ENCODE results near the gene BMPR1B.

The BMPR1B gene

DNA sequence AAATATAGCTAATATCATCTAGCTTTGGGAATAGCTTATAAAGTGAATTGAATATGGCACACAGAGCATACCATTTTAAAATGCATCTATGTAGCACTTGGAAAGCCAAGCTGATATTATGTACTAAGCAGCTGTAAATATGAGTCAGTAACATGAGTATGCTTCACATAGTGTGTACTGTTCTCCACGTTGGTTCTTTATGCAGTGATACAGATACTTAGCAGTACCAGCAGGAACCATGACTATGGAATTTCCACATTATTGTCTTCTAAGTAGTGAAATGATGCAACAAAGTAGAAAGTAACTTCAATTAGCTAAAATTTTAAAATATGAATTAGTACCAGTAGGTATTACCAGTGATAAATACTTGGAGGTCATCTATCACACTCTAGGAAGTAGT, 320.1 kb downstream of the BMPR1B start:
- in situ Hi-C loops (cut with MboI; ENCODE audit: low sequenced_read_pairs): no loop called here

DNA sequence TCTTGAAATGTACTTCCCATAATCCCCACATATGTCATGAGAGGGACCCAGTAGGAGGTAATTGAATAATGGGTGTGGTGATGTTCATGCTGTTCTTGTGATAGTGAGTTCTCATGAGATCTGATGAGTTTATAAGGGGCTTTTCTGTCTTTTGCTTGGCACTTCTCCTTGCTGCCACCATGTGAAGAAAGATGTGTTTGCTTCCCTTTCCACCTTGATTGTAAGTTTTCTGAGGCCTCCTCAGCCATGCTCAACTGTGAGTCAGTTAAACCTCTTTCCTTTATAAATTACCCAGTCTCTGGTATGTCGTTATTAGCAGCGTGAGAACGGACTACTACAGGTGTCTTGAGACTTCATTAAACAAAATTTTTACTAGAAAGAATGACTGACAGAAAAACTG, 323.2 kb downstream of the BMPR1B start:
- in situ Hi-C loops (cut with MboI; ENCODE audit: low sequenced_read_pairs): no loop called here

DNA sequence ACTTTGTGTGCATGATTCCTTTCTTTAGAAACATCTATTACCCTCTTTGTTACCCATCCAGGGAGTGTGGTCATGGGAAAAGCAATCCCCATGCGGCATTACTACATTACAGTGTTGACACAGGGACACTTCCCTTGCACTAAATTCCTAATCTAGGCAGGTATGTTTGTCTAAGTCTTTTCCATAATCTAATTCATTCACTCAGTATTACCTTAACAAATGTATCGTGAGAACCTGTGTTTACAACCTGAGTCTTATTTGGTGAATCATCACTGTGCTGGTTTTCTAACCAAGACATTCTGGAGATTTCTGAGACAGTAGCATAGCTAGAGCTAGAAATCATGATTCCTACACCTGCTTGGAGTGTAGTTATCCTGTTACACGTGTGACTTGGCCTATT, 326.8 kb downstream of the BMPR1B start:
- in situ Hi-C loops (cut with MboI; ENCODE audit: low sequenced_read_pairs): no loop called here

DNA sequence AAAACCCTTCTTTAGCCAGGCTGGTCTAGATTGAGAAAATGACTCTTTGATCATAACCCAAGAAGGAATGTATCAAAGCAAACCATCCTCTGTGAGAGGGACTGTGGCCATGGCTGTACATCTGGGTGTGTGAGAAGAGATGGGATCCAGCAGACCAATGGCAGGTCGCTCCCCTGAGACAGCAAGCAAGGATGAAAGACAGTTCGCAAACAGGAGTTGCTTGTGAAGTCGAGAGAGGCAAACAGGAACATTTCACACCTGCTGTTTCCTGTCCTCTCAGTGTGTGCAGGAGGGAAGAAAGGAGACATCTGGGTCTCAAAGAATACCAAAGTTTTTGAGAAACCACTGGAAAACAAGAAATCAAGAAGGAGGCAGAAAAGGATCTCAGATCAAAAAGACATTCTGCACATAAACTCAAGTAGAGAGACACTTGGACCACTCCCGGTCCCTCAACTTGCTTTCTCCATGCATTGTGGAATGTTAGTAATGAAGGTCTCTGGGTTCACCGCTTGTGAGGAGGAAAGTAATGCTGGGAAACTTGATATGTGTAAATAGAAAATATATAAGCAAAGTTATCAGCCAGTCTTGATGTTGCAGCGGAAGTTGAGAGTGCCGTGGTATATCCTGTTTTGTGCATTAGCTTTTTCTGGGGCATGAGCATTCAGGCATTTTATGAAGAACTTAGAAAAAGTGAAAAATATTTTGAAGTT, 327.5 kb downstream of the BMPR1B start:
- in situ Hi-C loops (cut with MboI; ENCODE audit: low sequenced_read_pairs): no loop called here

DNA sequence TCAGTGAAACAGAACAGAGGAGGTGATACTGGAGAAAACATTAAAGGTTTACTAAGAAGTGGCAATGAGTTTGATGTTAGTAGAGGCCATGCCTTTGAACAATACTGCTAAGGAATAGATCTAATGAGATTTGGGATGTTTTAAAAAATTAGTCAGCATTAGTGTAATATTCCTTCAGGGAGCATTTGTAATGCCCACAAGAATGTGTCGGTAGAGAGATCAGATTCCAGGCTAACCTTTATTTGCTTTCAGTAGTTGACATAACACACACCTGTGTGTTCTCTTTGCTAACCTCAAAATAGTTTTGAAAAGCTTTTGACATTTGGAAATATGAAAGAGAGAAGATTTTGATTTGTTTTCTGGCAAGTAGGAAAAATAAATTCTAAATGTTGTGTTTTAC, 328.8 kb downstream of the BMPR1B start:
- in situ Hi-C loops (cut with MboI; ENCODE audit: low sequenced_read_pairs): no loop called here

DNA sequence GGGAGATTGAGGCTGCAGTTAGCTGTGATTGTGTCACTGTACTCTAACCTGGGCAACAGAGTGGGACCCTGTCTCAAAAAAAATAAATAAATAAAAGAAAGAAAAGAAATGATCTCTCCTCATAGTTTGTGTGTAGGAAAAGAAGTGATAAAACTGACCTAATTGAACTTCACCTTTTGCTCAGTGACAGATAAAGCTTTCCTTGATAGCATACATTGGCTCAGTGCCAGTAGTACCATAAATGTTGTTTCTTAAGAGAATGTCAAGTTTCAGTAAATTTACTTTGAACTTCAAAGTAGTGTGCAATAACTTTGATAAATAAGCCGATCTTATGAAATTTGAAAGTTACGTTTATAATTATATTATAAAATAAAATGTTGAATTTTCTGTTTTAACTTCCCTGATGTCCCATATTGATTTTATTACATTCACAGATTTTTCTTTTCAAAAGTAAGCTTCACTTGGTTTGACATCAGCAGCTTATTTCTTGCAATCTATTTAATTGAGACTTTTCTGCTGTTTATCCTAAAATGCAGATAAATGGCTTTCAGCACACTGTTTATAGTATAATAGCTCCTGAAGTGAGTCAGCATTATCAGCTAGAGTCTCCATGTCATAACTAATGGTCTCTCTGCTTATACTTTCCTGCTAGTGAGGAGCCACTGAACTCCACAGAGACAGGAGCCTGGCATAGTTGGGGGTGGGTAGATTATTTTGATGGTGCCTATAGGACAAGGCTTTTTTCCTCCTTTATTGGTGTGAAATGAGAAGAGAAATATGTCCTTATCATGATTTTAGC, 330.1 kb downstream of the BMPR1B start:
- in situ Hi-C loops (cut with MboI; ENCODE audit: low sequenced_read_pairs): no loop called here

DNA sequence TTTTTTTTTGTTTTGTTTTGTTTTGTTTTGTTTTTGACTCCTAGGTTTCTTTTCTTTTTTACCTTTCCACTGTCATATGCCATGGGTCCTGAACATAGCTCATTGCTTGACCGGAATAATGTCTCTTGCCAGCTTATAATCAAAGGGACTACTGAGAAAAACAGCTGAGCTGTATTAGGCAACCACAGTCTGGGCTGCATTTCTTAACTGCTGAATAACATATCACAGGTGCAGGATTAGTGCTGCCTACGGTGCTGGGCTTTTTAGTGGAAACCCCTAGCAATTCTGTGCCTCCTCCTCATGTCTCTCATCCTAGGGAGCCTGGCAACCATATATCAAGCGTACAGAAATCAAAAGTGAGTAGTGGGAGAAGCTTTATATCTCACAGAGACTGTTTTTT, 333.5 kb downstream of the BMPR1B start:
- in situ Hi-C loops (cut with MboI; ENCODE audit: low sequenced_read_pairs): no loop called here

DNA sequence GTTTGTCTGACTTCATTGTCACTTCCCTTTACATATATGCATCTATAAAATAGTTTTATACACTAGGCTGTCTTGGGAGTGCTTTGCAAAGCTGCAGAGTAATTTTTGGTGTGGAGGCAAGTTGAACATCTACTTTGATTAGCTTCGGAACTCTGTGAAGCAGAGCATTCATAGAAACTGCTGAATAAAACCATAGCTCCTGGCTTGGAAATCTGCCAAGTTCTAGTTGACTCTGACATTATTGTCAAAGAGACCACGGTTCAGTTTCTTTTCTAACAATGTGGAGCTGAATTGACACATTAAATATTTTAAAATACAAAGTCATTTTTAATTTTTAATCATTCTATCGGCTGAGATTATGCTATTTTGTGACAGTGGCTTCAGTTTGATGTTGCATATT, 335.0 kb downstream of the BMPR1B start:
- in situ Hi-C loops (cut with MboI; ENCODE audit: low sequenced_read_pairs): no loop called here

DNA sequence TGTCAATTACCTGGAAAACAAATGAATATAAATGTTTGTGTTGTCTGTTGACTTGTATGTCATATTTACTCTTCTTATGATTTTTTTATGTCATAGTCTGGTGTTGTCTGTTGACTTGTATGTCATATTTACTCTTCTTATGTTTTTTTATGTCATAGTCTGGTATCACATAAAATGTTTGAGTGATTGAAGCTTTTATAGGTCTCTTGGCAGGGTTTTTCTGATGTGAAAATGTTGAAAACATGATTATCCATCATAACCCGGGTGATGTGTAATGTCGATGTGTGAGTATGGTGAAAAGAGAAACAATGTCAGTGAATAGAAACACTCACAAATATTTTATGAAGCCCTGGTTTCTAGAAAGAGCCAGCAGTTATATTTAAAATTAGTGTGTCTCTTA, 335.7 kb downstream of the BMPR1B start:
- in situ Hi-C loops (cut with MboI; ENCODE audit: low sequenced_read_pairs): no loop called here

DNA sequence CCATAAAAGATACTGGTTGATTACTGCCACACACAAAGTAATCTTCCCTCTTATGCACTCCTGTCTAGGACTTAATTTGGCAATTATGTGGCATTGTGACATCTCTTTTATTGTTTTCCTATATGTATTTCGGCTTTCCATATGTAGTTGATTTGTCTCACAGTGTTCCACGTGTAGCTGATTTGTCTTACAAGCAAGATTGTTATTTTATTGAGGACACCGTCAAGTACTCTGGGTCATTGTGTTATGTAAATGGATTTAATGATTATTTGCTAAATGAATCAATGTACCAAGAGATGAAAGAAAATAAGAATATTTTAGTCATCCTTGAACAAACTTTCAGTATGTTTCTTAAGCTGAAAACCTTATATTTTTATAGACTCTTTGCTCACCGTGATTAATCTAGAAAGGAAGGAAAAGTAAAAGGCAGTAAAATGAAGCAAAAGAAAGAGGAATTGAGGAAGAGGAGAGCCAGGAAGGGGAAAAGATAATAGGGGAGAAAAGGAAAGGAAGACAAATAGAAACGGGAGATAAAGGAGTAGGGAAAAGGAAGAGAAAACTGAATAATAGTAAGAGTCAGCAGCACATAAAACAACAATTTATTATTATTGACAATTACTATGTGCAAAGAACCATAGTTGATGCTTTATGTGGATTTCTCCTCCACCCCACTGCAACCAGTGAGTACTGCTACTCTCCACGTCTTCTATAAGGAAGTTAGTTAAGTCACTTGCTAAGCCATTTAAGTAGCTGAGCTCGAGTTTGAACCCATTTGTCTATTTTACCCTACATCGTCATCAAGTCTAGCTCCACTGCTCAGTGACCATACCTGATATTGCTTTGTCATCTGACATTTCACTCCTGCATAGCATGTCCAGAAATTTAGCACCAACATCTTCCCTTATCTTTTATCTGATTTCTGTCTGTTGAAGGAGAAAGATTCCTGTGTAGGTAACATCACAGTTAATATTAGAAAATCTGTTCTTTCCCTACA, 336.5 kb downstream of the BMPR1B start:
- in situ Hi-C loops (cut with MboI; ENCODE audit: low sequenced_read_pairs): no loop called here

DNA sequence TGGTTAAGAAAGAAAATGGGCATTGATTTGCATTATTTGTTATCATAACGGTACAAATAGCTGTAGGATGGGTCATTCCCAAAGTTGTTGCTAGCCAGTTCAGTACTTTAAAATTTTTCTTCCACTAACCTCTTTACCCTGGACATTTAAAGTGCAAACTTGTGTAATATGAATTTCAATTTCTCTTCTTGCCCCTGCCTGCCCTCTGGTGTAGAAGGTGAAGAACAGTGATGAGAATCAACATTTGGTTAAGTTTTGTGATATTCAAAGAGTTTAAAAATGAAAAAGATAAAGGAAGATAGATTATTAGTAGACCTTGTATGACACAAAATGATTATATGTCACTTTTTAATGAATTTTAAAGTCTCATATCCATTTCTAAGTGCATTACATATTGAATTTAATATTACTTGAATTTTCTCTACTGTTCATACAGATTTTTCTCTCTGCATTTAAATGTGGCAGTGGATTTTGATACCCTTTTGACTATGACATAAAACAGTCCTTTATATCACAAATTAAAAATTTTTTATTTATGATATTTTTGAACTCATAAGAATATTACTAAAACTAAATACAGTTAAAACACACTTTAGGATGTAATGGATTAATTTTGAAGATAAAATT, 337.7 kb downstream of the BMPR1B start:
- in situ Hi-C loops (cut with MboI; ENCODE audit: low sequenced_read_pairs): no loop called here

DNA sequence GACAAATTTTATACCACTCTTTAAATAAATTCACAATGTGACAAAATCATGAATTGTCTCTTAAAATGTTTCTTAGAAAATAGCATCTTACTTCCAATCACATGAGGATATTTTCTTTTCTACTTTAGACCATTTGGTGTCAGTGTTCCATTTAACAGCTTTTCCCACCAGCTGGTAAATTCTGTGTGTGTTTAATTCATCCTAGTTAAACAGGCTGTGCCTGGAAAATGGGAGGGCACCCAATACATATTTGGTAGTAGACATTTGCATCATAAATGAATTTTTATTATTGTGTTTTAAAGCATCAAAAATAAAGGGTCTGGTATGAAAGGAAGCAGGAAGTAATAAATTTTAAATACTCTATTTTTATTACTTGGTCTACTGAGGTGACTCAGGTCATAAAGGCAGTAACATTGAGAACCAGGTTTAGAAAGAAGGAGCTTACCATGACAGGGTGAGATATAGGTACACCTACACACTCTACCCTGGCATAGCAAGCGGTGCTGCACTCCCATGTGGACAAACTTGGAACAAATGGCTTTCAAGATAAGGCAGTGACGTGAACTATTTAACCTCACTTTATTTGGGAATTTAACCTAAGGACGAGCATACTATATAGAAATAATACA, 344.5 kb downstream of the BMPR1B start:
- in situ Hi-C loops (cut with MboI; ENCODE audit: low sequenced_read_pairs): no loop called here

DNA sequence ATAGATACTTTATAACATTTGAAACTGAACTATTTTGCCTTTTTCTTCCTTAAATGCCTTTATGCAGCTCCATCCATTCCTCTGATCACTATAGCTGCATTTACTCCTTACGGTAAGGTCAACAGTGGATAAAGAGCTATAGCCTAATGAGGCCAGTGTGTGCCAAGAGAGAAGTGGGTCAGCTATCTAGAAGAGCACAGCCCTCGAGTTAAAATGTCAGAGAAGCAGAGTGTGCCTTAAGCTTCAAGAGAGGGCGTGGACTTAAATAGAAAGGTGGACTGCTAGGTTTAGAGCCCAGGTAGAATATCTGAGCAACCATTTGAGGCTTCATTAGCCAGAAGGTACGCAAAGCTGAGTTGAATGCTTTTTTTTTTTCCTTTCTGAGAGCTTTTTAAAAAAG, 347.4 kb downstream of the BMPR1B start:
- in situ Hi-C loops (cut with MboI; ENCODE audit: low sequenced_read_pairs): no loop called here

DNA sequence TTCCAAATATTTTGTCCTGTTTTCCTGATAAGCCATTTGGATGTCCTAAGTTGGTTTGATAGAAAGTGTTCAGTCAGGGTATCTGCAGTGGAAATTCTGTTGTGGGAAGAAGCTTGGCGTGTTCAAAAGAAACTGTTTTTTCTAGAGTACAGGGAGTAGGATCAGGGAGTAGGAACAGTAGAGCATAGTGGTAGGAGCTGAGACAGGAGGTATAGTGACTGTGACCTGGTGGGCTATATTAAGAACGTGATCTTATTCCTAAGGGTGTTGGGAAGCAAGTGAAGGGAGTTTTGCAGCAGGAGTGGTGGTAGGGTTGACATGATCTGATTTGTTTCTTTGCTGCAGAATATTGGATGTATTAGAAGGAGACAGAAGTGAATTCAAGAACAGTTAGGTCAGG, 348.2 kb downstream of the BMPR1B start:
- in situ Hi-C loops (cut with MboI; ENCODE audit: low sequenced_read_pairs): no loop called here

DNA sequence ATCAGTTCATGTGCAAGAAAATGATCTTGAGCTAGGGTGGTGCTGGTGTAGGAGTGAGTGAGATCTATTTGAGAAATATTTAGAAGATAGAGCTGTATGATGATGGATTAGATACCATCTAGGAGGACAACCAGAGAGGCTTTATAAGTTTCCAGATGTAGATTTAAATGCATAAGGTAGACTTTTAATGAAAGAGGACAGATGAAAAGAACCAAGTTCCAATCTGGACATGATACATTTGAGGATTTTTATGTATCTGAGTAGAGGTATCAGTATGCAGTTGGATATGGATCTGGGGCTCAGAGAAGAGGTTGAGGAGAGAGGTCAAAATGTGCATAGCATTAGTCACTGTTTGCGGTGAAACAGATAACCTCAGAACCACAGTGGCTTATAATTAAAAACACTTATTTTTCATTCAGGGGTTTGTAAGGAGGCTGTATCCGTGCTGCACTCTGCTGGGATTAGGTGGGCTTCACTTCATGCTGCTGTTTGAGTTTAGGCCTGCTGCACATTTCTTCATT, 348.7 kb downstream of the BMPR1B start:
- in situ Hi-C loops (cut with MboI; ENCODE audit: low sequenced_read_pairs): no loop called here

DNA sequence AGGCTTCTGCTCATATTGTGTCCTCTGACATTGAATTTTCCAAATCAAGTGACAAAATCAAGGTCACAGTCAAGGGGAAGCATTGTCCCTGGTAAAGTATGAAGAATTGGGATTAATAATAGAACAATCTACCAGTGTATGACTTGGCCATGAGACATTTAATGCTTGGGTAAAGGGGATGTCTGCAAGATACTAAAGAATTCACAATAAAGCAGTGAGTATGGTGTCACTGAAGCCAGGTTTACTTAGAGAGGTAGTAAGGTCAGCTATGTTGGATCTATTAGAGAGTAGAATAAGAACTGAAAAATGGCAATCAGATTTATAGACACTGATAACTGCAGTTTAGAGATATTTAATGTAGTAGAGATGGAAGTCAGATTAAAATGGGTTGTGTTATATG, 349.2 kb downstream of the BMPR1B start:
- in situ Hi-C loops (cut with MboI; ENCODE audit: low sequenced_read_pairs): no loop called here

DNA sequence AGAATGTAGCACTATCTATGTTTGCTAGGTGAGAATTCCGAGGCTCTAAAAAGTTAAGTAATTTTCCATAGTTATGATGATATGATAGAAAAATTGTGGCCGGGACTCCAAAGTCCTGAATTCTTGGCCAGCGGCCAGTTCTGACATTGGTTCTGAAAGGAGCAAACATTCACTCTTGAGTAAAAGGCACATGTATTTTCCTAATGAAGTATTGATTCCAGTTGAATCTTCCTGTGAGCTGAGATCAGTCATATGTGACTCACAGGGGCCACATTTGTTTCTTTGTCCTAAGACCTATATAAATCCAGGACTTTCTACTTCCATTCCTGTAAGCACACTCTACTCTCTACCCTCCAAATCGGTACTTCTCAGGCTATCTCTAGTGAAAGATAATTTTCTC, 349.9 kb downstream of the BMPR1B start:
- in situ Hi-C loops (cut with MboI; ENCODE audit: low sequenced_read_pairs): no loop called here

DNA sequence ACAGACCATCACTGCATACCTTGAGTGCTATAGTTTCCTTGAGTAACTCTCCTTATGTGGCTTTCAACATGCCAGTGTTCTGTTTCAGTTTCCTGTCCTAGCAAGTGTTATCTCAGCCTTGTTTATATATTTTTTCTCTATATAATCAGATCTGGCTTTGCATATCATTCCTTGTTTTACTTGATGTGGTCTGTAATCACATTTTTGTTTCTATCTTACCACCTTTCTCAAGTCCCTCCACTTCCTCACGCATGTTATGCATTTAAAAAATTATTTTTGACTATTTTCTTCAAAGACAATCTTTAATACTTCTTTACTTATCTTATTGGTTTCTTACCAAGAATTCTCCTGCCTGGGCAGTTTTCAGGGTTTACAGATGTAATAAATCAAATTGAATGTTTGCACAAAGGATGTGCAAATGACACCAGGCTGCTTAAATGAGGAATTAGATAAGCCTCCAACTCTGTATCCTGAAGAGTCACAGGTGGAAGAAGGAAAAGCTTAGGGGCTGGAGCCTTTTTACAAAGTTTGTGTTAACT, 351.2 kb downstream of the BMPR1B start:
- in situ Hi-C loops (cut with MboI; ENCODE audit: low sequenced_read_pairs): no loop called here

DNA sequence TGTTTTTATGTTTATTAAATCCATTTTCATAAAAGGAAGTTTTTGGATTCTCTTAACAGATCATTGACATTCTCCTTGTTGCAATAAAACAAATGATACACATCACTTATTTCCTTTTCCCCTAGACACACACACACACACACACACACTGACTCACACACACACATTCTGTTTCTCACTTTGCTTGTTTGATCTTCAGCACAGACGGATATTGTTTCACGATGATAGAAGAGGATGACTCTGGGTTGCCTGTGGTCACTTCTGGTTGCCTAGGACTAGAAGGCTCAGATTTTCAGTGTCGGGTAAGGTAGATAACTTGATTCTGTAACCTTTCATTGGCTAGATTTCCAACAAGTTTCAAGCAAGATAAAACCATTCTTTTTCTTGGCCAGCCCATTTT, 356.8 kb downstream of the BMPR1B start:
- in situ Hi-C loops (cut with MboI; ENCODE audit: low sequenced_read_pairs): no loop called here

DNA sequence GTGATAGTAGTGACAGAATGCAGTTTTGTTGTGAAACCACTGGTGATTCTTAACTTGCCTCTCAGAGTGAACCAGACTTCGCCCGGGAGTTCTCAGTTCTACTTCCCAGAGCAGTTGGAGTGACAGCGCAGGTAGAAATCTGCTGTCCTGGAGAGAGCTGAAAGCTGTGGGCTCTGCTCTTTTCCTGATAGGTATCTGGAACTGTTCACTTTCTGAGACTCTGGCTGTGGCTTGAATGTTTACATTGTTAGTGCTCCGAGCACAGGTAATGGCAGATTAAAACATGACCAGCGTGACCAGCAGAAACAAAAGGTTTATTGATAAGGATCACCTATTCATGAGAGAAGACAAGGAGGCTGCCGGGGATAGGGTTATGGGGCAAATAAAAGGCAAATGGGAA, 360.7 kb downstream of the BMPR1B start:
- in situ Hi-C loops (cut with MboI; ENCODE audit: low sequenced_read_pairs): no loop called here

All from hTERT RPE-1 (cell line).